Vagina (tissue), 2 donors: ENCODE measurements around the gene HOXD3.

Source experiments
- POLR2A ChIP-seq, 2 donors: fragments of 450-650 bp; IDR thresholded peaks; one replicate each; pipeline ENCODE4 v1.6.1; 2017; ENCODE audit warnings: antibody characterized with exemption in 2 of 2, mild to moderate bottlenecking in 2 of 2, moderate library complexity in 2 of 2
- TF ChIP-seq, protein P1 (sequence below), 3 experiments: fragments of 450-650 bp in 2 of 3; fragments of 200-600 bp in 1 of 3; sonication (generic) in 1 of 3; IDR thresholded peaks; one replicate each; pipeline ENCODE4 v1.5.1; 2017 to 2019; ENCODE audit warnings: antibody characterized with exemption in 3 of 3, mild to moderate bottlenecking in 2 of 3, moderate library complexity in 2 of 3

DNA sequence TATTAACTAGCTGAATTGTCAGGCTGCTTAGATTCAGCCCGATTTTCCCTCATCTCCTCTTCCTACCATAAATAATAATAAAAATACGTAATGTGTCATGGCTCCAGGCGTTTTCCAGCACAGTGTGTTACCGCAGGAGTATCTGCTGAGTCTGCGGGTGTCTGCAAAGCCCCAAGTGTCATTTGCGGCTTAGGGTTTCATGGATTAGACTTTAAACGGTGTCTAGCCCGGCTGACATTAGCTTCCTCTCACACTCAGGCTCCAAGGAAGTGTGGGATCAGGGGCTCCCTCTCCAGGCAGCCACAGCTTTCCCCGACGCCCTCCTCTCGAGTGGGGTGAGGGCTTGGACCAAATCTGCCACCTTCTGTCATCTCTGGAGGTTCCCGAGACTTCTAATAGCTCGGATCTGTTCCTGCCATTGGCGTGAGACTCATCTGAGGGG is 17.3 kb downstream of the HOXD3 start:
- TF ChIP-seq, protein P1, sequence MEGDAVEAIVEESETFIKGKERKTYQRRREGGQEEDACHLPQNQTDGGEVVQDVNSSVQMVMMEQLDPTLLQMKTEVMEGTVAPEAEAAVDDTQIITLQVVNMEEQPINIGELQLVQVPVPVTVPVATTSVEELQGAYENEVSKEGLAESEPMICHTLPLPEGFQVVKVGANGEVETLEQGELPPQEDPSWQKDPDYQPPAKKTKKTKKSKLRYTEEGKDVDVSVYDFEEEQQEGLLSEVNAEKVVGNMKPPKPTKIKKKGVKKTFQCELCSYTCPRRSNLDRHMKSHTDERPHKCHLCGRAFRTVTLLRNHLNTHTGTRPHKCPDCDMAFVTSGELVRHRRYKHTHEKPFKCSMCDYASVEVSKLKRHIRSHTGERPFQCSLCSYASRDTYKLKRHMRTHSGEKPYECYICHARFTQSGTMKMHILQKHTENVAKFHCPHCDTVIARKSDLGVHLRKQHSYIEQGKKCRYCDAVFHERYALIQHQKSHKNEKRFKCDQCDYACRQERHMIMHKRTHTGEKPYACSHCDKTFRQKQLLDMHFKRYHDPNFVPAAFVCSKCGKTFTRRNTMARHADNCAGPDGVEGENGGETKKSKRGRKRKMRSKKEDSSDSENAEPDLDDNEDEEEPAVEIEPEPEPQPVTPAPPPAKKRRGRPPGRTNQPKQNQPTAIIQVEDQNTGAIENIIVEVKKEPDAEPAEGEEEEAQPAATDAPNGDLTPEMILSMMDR (IDR thresholded peaks at IDR 0.05), result no peak
- no peak for TF ChIP-seq POLR2A (IDR thresholded peaks at IDR 0.05)
